ENCODE data around the gene CYBB. TPM values are rescaled to one million over a fixed set of nuclear protein-coding genes. Genes with fewer than 3 reads are reported as not detected.

Gene CYBB
- total RNA-seq, 3 donors from 2014 or later, result 13.1 to 25.5 (median 23.5) TPM

DNA sequence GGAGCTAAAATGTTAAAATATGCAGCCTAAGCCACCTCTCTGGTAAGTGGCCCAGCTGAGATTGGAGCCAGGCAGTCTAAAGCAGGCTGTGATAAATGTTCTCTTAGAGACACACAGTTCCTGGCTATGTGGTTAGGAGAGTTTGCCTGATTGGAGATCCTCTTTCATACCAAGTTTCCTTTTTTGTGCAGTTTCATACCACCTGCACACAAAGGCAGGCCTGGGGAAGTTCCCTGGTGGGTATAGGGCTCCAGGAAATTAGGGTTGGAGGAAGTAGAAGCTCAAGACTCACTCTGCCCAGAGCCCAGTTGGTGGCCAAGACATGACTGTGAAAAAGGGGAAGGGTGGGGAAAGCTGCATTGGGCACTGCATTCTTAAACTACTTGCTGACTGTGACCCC lies 16.9 kb downstream of the CYBB start:
- H3K4me3 ChIP-seq, result no peak overlapping the region
- intact Hi-C loops (cut with DNase I; ENCODE audit: low total_unique reads), result no loop called here

DNA sequence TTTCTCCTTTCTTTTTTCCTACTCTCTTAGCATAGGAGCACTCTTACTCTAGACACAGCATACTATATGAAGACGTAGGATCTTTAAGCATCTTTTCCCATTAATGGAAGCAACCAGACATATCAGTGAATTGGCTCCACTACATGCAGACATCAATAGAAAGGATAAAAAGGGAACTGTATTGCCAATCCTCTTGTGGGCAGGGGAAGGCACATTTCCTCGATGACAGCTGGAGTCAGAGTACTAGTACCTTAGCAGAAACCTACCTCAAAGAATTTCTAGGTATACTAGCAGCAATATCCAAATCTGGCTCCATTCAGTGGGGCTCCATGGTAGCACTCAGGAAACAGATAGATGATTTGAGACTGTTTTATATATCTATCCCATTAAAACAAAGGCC lies 20.1 kb downstream of the CYBB start:
- Histone ChIP-seq H3K9me3 (no peaks in the 10 kb centered on the region), H3K4me1 (no peaks in the 10 kb centered on the region), H3K4me3 (no peak overlapping the region), H3K36me3 (no peaks in the 10 kb centered on the region), H3K27ac (no peak overlapping the region), H3K27me3 (peaks cover 0 to 51% of the 10 kb centered on the region in 2 donors)
- no peak for DNase-seq (ENCODE audit: low spot score in 2 of 2)
- TF ChIP-seq POLR2AphosphoS5 (IDR thresholded peaks at IDR 0.05) (no peak), POLR2A (IDR thresholded peaks at IDR 0.05) (no peak)
- TF ChIP-seq, protein P1, sequence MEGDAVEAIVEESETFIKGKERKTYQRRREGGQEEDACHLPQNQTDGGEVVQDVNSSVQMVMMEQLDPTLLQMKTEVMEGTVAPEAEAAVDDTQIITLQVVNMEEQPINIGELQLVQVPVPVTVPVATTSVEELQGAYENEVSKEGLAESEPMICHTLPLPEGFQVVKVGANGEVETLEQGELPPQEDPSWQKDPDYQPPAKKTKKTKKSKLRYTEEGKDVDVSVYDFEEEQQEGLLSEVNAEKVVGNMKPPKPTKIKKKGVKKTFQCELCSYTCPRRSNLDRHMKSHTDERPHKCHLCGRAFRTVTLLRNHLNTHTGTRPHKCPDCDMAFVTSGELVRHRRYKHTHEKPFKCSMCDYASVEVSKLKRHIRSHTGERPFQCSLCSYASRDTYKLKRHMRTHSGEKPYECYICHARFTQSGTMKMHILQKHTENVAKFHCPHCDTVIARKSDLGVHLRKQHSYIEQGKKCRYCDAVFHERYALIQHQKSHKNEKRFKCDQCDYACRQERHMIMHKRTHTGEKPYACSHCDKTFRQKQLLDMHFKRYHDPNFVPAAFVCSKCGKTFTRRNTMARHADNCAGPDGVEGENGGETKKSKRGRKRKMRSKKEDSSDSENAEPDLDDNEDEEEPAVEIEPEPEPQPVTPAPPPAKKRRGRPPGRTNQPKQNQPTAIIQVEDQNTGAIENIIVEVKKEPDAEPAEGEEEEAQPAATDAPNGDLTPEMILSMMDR (IDR thresholded peaks at IDR 0.05), result no peak
- intact Hi-C loops (cut with DNase I; ENCODE audit: low total_unique reads), result no loop called here

More for the DNA sequence above, 16.9 kb downstream of the CYBB start:
- Histone ChIP-seq H3K9me3 (no peaks in the 10 kb centered on the region), H3K4me1 (no peaks in the 10 kb centered on the region), H3K27me3 (peaks cover 0 to 39% of the 10 kb centered on the region in 2 donors), H3K27ac (no peak overlapping the region), H3K36me3 (no peaks in the 10 kb centered on the region)
- TF ChIP-seq POLR2A (IDR thresholded peaks at IDR 0.05) (no peak), POLR2AphosphoS5 (IDR thresholded peaks at IDR 0.05) (no peak)
- TF ChIP-seq, protein P1 (IDR thresholded peaks at IDR 0.05), result no peak
- no peak for DNase-seq (ENCODE audit: low spot score in 2 of 2)

DNA sequence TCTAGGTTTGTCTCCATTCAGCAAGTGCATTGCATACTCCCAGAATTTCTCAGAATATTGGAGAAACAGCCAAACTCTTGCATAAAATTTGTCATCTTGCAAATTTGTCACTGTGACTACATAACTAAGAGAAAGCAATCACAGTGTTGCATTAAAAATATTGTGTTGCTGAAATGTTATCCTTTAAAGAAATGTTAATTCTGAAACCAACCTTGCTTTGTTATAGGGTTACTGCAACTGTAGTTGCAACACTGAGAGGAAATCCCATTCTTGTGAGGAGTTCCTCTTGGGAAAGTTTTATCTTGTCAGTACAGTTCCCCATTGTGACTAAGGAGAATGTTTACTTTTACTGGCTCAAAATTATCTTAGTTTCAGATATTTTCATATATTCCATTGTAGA lies 20.9 kb downstream of the CYBB start:
- Histone ChIP-seq H3K4me1 (no peaks in the 10 kb centered on the region), H3K36me3 (no peaks in the 10 kb centered on the region), H3K4me3 (no peak overlapping the region), H3K9me3 (no peaks in the 10 kb centered on the region), H3K27me3 (peaks cover 0 to 49% of the 10 kb centered on the region in 2 donors), H3K27ac (no peak overlapping the region)
- intact Hi-C loops (cut with DNase I; ENCODE audit: low total_unique reads), result no loop called here
- TF ChIP-seq POLR2AphosphoS5 (IDR thresholded peaks at IDR 0.05) (no peak), POLR2A (IDR thresholded peaks at IDR 0.05) (no peak)
- TF ChIP-seq, protein P1 (IDR thresholded peaks at IDR 0.05), result no peak
- DNase-seq (ENCODE audit: low spot score in 2 of 2), result no peak

DNA sequence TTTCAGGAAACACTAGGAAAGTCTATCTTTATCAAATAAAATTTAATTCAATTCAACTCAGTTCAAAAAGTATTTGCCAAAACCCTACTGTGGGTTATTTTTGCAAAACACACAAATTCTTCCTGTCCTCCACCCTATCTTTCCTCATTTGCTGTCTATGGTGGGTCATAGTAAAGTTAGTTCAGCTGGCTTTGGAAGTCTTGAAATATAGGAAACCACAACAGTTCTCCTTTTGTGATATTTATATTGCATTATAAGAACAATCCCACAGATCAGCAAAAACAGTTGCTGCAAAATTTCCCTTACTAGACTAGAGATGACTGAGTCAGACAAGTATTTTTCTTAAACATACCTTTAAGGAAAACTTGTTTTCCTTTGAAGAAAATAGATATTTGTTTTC lies 22.2 kb downstream of the CYBB start:
- intact Hi-C loops (cut with DNase I; ENCODE audit: low total_unique reads), result no loop called here
- DNase-seq (ENCODE audit: low spot score in 2 of 2), result no peak
- Histone ChIP-seq H3K4me3 (no peak overlapping the region), H3K27ac (no peak overlapping the region), H3K27me3 (peaks cover 0 to 55% of the 10 kb centered on the region in 2 donors), H3K4me1 (no peaks in the 10 kb centered on the region), H3K36me3 (no peaks in the 10 kb centered on the region), H3K9me3 (no peaks in the 10 kb centered on the region)
- TF ChIP-seq POLR2AphosphoS5 (IDR thresholded peaks at IDR 0.05), result no peak
- no peak for TF ChIP-seq POLR2A (IDR thresholded peaks at IDR 0.05)
- TF ChIP-seq, protein P1 (IDR thresholded peaks at IDR 0.05), result no peak

DNA sequence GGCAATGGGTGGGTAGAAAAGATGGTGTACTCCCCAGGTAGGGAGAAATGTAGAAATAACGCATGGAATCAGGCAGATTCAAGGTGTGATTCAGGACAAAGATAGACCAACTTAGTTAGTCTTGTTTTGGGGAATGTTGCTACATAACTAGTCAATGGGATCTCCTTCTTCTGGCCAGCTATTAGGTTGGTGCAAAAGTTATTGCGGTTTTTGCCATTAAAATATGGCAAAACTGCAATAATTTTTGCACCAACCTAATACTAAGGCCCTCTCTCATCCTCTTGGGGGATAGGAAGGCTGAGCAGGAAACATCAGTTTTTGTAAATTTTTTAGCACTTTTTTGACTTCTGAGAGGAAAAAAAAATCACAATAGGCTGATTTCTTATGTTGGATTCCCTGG lies 23.2 kb downstream of the CYBB start:
- intact Hi-C loops (cut with DNase I; ENCODE audit: low total_unique reads), result no loop called here

DNA sequence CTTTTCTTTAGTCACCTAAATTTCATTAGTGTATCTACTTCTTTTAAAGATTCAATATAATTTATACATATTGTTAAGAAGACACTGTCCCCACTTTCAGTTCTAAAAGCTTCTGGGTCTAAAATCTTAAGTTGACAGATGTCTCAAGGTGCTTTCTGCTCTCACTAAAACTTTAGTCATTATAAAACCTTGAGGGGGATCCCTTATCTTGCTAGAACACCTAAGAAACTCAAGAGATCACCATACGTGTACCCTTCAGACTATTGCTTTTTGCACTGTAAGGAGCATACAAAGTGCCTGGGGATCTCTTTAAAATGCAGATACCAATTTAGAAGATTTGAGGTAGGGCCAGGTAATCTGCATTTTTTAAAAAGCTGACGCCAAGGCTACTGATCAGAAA lies 30.1 kb downstream of the CYBB start:
- H3K27ac ChIP-seq, result no peak overlapping the region
- intact Hi-C loops (cut with DNase I; ENCODE audit: low total_unique reads), result no loop called here
- H3K9me3 ChIP-seq, result no peaks in the 10 kb centered on the region
- H3K4me3 ChIP-seq, result no peak overlapping the region
- H3K27me3 ChIP-seq, result peaks cover 0 to 51% of the 10 kb centered on the region in 2 donors
- H3K4me1 ChIP-seq, result no peaks in the 10 kb centered on the region
- no peak for DNase-seq (ENCODE audit: low spot score in 2 of 2)
- no peak for TF ChIP-seq POLR2AphosphoS5 (IDR thresholded peaks at IDR 0.05)
- TF ChIP-seq POLR2A (IDR thresholded peaks at IDR 0.05), result no peak
- TF ChIP-seq, protein P1 (IDR thresholded peaks at IDR 0.05), result no peak
- H3K36me3 ChIP-seq, result no peaks in the 10 kb centered on the region

More for the DNA sequence above, 23.2 kb downstream of the CYBB start:
- Histone ChIP-seq H3K27ac (no peak overlapping the region), H3K4me3 (no peak overlapping the region), H3K36me3 (no peaks in the 10 kb centered on the region), H3K9me3 (no peaks in the 10 kb centered on the region), H3K4me1 (no peaks in the 10 kb centered on the region), H3K27me3 (peaks cover 0 to 52% of the 10 kb centered on the region in 2 donors)
- no peak for TF ChIP-seq POLR2A (IDR thresholded peaks at IDR 0.05)
- DNase-seq (ENCODE audit: low spot score in 2 of 2), result no peak
